HL-60 (cell line): ENCODE results near the gene TBCD.

Experiments used
- POLR2AphosphoS5 ChIP-seq: IDR thresholded peaks from 2 replicates; pipeline ENCODE4 v1.6.1; 2012; ENCODE audit warnings: low read depth
- REST ChIP-seq: IDR thresholded peaks from 2 replicates; pipeline ENCODE4 v1.6.1; 2012; ENCODE audit warnings: low read depth; ENCODE audit not compliant: insufficient replicate concordance
- TF ChIP-seq, protein P1 (sequence below): IDR thresholded peaks from one replicate; pipeline ENCODE4 v1.5.1; 2011; ENCODE audit warnings: low read length, control low read depth, inconsistent platforms; ENCODE audit not compliant: insufficient read depth

- no peak for TF ChIP-seq POLR2AphosphoS5
- TF ChIP-seq, protein P1, sequence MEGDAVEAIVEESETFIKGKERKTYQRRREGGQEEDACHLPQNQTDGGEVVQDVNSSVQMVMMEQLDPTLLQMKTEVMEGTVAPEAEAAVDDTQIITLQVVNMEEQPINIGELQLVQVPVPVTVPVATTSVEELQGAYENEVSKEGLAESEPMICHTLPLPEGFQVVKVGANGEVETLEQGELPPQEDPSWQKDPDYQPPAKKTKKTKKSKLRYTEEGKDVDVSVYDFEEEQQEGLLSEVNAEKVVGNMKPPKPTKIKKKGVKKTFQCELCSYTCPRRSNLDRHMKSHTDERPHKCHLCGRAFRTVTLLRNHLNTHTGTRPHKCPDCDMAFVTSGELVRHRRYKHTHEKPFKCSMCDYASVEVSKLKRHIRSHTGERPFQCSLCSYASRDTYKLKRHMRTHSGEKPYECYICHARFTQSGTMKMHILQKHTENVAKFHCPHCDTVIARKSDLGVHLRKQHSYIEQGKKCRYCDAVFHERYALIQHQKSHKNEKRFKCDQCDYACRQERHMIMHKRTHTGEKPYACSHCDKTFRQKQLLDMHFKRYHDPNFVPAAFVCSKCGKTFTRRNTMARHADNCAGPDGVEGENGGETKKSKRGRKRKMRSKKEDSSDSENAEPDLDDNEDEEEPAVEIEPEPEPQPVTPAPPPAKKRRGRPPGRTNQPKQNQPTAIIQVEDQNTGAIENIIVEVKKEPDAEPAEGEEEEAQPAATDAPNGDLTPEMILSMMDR, result no peak
- no peak for TF ChIP-seq REST
Observed at GRCh38 chr17:82874011-82874835, 122.4 kb downstream of the TBCD start.
